ENCODE measurements around the gene ST3GAL4.
"Not testable (repeated sequence)": the region's sequence is repeated elsewhere in the genome, so short reads cannot be mapped to it uniquely, and the experiment has no call there.

Gene ST3GAL4

DNA sequence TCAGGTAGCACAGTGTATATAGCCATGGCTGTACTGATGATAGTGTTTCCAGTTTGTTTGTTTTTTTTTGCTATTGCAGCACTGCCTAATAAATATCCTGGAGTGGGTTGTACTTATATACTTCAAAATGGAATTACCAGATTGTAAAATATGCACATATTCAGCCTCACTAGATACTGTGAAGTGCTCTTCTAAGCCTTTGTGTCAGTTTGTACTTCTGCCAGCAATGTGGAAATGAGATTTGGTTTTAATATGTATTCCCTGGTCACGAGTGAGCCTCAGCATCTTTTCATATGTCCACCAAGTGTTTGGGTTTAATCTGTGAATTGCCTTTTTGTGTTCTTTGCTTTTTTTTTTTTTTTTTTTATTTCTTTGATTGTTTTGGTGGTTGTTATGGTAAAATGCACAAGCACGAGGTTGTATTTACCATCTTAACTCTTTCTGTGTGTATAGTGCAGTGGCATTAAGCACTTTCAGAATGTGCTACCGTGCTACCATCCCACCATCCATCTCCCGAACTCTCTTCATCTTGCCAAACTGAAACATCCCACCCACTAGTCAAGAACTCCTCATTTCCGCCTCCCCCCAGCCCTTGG, 34.9 kb downstream of the ST3GAL4 start:
- DNase-seq (ENCODE audit: low read depth), result no peak

DNA sequence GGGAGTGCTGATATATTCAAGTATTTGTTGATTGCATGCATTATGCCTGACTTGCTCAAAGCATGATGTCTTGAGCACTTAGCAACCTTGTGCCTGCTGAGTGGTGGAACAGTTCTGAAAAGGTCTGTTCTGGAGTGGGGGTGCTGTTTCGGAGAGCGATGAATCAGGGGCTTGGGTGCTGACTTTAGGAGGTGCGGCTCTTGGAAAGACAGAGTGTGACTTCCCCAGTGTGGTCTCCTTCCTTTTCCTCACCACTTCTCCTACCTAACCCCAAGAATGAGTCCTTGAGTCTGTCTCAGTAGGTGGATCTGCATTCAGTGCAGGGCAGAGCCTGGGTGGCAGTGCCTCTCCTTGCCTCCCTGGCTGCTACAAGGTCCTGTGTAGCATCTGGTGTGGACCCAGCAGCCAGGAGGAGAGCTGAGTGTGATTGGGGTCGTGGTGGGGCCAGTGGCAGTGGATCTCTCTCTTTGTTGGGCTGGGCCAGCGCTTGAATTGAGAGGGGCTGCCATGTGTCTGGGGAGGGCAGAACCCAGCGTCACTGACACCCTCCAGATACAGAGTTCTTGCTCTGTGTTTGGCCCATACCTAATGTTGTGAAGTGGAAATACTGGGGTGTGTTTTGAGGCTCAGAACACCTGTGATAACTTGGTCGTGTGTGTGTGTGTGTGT, 35.9 kb downstream of the ST3GAL4 start:
- DNase-seq (ENCODE audit: low read depth), result no peak

- no peak for DNase-seq (ENCODE audit: low read depth)
Measured at GRCh38 chr11:126391970-126392632, 36.6 kb downstream of the ST3GAL4 start.

- DNase-seq (ENCODE audit: low read depth), result no peak
Measured at GRCh38 chr11:126392633-126393013, 37.1 kb downstream of the ST3GAL4 start.

GRCh38 chr11:126393143-126393542, 37.7 kb downstream of the ST3GAL4 start:
- DNase-seq (ENCODE audit: low read depth), result no peak

DNA sequence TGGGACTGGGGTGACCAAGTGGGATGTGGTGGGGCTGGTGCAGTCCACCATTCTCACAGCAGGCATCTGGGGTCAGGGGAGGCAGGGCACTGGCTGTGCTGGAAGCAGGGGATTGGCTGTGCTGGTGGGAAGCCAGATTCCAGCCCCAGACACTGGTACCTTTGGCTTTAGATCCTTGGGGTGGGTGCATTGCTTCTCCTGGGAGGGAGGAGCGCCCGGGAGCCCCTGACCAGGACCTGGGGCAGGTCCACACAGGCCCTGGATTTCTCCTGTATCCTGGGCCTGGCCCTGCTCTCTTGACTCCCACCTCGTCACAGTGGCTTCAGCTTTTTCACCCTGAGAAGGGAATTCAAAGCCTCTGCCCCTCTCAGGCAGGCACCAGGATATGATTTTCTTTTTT, 38.5 kb downstream of the ST3GAL4 start:
- no peak for DNase-seq (ENCODE audit: low read depth)

DNA sequence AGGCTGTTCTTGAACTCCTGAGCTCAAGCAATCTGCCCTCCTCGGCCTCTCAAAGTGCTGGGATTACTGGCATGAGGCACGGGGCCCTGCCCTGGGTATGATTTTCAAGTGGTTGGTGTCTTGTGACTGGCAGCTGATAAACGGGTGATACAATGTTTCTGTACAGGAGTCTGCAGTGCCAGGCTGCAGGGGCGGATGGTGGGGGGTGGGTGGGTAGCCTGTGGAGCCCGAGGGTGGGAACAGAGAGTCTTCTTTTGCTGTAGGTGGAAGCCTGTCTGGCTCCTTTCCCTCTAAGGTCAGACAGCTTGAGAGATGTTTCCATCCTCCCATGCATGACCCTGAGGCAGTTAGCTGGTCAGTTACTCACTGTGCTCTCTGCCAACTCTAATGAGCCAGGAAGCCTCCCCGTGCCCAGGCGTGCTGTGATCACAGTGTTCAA, 39.2 kb downstream of the ST3GAL4 start:
- not testable (repeated sequence) for DNase-seq (ENCODE audit: low read depth)

- not testable (repeated sequence) for DNase-seq (ENCODE audit: low read depth)
Measured at GRCh38 chr11:126395784-126396183, 40.3 kb downstream of the ST3GAL4 start.

DNA sequence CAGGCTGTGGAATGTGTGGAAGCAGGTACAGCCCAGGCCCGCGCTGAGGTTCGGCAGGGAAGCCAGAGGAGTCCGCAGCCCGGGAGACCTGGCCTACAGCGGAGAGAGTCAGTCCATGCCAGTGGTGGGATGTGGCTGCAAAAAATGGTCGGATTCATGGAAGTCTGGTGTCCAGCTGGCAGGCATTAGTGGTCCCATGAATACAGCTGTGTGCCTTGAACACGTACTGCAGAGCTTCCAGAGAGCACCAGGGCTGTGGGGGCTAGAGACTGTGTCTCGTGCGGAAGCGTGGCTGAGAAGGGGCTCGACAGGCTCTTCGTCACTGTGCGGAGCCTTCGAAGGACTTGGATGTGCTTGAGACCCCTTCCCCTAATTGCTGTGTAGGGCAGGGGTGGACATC, 40.8 kb downstream of the ST3GAL4 start:
- DNase-seq (ENCODE audit: low read depth), result not testable (repeated sequence)

- DNase-seq (ENCODE audit: low read depth), result no peak
Measured at GRCh38 chr11:126396965-126397364, 41.5 kb downstream of the ST3GAL4 start.

- DNase-seq (ENCODE audit: low read depth), result no peak
Measured at GRCh38 chr11:126398296-126398695, 42.8 kb downstream of the ST3GAL4 start.

DNA sequence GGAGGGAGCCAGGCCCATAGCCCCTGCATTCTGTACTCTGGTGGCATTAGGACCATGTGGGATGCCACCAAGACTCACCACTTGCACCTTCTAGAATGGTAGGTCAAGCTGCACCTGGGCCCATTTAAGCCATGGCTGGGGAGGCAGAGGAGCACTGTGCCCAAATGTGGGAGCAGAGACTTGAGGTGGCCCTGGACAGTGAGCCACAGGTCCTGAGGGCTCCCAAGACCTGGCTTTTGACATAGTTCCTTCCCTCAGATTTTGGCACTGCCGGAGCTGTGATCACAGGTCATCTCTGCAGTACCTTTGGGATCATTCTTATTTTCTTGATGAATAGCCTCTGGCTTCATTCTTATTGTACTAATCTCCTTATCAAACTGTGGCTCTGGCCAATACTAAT, 43.2 kb downstream of the ST3GAL4 start:
- no peak for DNase-seq (ENCODE audit: low read depth)

DNA sequence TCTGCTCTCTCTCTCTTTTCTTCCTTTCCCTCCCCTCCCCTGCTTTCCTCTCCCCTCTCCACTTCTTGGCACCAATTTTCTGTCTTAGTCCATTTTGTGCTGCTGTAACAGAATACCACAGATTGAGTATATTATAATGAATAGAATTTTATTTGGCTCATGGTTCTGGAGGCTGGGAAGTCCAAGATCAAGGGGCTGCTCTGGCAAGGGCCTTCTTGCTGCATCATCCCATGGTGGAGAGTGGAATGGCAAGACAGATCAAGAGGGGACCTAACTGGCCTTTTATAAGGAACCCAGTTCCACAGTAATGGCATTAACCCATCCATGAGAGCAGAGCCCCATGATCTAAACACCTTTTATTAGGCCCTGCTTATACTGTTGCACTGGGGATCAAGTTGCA, 44.5 kb downstream of the ST3GAL4 start:
- no peak for DNase-seq (ENCODE audit: low read depth)

DNA sequence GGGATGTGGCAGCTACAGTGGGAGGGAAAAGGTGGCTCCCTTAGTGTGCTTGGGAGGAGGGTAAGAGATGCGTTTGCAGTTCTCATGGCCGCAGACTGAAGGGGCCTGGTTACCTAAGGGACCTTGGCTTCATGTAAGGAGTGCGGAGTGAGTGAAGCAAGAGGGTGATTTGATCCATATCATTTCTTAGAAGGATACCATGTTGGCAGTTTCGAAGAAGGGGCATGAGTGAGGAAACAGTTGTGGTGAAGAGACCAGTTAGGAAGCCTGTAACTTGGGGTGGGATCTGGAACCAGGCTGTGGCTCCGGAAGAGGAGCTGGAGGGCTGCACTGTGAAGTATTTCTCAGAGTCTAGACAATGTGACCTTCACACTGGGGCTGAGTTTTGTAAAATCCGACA, 45.0 kb downstream of the ST3GAL4 start:
- no peak for DNase-seq (ENCODE audit: low read depth)

- no peak for DNase-seq (ENCODE audit: low read depth)
Measured at GRCh38 chr11:126403022-126403581, 47.6 kb downstream of the ST3GAL4 start.

- no peak for DNase-seq (ENCODE audit: low read depth)
Measured at GRCh38 chr11:126403658-126404057, 48.2 kb downstream of the ST3GAL4 start.

- DNase-seq (ENCODE audit: low read depth), result no peak
Measured at GRCh38 chr11:126404367-126404766, 48.9 kb downstream of the ST3GAL4 start.

GRCh38 chr11:126405374-126405773, 49.9 kb downstream of the ST3GAL4 start:
- no peak for DNase-seq (ENCODE audit: low read depth)

GRCh38 chr11:126405906-126406305, 50.4 kb downstream of the ST3GAL4 start:
- DNase-seq (ENCODE audit: low read depth), result no peak

- DNase-seq (ENCODE audit: low read depth), result no peak
Measured at GRCh38 chr11:126406368-126406767, 50.9 kb downstream of the ST3GAL4 start.

DNA sequence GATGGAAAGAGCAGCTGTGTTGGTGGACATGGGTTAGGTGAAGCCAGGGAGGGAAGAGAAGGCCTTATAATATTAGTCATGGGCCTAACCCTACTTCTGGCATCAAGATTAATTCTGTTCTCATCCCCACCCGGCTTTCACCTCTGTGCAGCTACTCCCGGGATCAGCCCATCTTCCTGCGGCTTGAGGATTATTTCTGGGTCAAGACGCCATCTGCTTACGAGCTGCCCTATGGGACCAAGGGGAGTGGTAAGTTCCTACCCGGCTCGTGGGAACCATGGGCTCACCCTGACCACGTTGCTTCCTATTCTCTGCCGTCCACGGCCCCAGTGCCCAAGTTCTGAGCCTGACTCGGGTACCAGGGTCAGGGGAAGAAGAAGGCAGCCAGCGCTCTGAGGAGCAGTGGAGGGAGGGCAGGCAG, 51.6 kb downstream of the ST3GAL4 start:
- DNase-seq (ENCODE audit: low read depth), result no peak

- no peak for DNase-seq (ENCODE audit: low read depth)
Measured at GRCh38 chr11:126407682-126408288, 52.3 kb downstream of the ST3GAL4 start.

DNA sequence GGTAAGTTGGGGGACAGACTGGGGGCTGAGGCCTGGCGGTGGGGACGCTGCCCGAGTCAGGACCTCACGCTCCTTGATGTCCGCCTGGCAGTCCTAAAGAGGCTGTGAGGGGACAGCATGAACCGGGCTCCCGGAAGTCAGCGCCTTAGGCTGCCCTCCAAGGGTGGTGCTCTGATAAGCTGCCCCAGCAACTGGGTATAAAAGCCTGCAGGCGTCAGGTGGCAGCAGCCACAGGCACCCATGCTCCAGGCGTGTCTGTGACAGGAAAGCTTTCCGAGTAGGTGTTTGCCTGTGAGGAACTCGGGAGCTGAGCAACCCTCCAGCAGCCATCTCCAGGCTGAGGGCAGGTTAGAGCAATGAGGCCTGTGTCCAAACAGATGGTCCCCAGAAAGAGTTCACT, 53.0 kb downstream of the ST3GAL4 start:
- no peak for DNase-seq (ENCODE audit: low read depth)

Data from activated T-helper 9 cell treated with anti-CD3 and anti-CD28 coated beads, Interleukin-2, amount 50 U/mL, for 16 hours (primary cell).